GM20000 (cell line): ENCODE measurements around the gene CBARP.

Source experiments
- DNase-seq: peaks from one replicate; pipeline ENCODE4 v3.0.0; 2012; ENCODE audit warnings: low spot score
- CTCF ChIP-seq: IDR thresholded peaks from 2 replicates; pipeline ENCODE4 v1.5.1; 2012; ENCODE audit warnings: mild to moderate bottlenecking, control low read depth; ENCODE audit errors: extremely low read depth, missing control alignments

Gene CBARP

GRCh38 chr19:1229924-1230782, 7.7 kb downstream of the CBARP start:
- DNase-seq = no peak
- no peak for TF ChIP-seq CTCF

DNA sequence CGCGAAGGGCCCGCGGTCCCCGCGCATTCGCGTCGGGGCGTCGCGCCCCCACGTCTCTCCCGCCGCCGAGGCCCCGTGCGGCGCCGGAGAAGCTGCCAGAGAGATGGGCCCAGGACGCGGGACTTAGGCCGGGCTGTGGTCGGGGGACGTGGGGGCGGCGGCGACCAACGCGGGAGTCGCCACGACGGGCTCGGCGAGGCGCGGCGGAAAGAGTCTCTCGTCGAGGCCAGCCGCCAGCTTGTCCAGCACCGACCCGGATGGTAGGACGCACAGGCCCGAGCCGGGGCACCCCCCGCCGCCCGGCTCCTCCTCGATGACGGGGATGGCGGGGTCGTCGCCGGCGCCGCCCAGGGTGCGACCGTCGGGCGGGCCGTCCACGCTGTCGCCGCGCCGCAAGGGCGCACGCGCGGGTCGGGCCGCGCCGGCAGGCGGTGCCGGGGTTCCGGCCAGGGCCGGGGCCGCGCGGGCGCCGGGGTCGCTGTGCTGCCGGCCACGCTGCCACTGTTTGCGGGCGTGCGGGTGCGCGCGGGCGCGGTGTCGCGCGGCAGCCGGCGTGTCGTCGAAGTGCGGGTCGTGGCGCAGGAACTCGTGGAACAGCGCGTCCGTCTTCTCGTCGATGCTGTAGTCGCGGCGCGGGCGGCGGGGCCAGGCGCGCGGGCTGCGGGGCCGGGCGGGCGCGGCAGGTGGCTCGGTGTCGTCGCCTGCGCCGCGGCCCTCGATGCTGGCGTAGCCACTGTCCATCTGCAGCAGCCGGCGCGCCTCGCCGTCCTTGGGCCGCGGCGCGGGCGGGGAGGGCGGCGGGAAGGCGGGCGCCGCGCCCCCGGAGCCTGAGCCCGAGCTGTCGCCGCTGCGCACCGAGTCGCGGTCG, 8.5 kb downstream of the CBARP start:
- no peak for DNase-seq
- no peak for TF ChIP-seq CTCF

DNA sequence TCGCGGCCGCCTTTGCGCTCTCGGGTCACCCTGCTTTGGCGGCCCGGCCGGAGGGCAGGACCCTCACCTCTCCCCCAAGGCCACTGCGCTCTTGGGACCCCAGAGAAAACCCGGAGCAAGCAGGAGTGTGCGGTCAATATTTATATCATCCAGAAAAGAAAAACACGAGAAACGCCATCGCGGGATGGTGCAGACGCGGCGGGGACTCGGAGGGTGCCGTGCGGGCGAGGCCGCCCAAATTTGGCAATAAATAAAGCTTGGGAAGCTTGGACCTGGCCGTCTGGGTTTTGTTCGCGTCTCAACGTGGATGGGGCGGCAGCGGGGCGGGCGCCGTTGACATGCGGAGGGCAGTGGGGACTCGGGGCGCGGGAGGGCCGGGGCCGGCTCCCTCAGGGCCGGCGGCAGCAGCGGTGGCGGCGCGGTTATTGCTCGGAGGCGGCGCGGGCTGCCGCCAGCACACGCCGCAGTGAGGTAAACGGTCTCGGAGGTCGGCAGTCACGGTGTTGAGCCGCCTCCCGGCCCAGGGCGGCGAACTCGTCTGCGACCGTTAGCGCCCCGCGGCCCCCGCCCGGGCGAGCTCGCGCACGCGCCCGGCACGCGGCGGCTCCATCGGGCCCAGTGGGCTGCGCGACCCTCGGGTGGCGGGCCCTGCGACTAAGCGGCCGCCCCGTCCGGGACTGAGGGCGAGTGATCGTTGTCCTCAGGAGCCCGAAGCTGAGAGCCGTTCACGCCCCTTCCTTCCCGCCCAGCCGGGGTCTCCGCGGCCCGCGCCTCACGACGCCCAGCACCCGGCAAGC, 9.4 kb downstream of the CBARP start:
- no peak for TF ChIP-seq CTCF
- DNase-seq = no peak

DNA sequence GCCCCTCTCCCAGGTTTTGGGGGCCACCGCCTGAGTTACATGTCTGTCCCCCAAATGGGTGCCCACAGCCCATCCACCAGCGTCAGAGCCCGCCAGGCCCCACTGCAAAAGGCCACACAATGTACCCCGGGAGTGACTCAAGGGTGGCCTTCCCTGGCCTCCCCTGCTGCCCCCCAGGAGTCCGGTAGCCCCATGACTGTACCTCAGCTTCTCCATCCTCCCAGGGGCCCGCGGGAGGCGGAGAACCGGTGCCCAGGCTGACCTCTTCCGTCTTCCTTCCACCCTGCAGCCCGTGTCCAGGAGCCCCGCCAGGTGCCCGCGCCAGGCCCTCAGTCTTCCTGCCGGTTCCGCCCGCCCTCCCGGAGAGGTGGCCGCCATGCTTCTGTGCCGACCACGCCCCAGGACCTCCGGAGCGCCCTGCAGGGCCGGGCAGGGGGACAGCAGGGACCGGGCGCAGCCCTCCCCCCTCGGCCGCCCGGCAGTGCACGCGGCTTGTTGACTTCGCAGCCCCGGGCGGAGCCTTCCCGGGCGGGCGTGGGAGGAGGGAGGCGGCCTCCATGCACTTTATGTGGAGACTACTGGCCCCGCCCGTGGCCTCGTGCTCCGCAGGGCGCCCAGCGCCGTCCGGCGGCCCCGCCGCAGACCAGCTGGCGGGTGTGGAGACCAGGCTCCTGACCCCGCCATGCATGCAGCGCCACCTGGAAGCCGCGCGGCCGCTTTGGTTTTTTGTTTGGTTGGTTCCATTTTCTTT, 10.3 kb downstream of the CBARP start:
- no peak for DNase-seq
- no peak for TF ChIP-seq CTCF

DNA sequence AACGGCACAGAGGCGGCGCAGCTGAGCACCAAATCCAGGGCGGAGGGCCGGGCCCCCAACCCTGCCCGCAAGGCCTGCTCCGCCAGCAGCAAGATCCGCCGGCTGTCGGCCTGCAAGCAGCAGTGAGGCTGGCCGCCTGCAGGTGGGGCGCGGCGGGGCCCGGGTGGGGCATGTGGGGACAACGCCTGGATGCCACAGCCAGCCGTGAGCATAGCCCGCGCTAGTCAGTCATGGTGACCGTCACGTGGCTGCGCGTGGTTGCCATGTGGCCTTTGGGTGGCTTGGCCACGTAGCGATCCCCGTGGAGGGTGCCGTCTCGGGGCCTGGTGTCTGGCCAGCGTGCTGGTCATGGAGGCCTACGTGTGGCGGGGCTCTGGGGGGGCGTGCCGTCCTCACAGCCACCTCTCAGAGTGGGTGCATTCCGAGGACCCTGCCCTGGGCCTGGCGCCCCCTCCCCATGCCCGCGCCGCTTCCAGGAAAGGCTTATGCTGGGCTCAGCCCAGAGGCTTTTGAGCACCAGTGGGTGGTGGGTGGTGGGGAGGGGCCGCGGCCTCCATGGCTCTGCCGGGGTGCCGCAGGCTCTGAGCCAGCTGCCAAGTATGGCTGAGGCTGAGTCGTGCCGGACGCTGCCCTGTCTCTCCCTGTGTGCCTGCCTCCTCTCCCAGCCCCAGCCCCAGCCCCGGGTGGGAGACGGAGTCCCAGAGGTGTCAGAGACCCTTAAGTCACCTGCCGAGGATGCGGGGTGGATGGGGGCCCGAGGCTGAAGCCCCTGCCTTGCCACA, 11.1 kb downstream of the CBARP start:
- no peak for TF ChIP-seq CTCF
- DNase-seq = no peak

DNA sequence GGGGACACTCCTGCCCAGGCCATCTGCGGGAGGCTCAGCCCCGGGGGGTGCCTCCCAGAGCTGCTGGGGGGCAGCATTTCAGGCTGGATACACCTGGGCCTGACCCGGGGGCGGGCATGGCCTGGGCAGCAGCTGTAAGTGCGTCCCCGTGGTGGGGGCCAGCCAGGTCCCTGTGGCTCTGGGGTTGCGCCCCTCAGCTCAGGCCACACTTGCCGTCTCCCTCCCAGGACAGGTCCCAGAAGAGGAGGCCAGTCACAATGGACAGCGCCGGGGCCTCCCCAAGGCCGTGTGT, 11.6 kb downstream of the CBARP start:
- no peak for TF ChIP-seq CTCF
- no peak for DNase-seq
